ENCODE measurements around the gene POLRMT. TPM values are rescaled to one million over a fixed set of nuclear protein-coding genes. Genes with fewer than 3 reads are reported as not detected.

The POLRMT gene
- total RNA-seq, 4 donors from 2014 or later: 22.1 to 39.5 (median 28.1) TPM

GRCh38 chr19:581399-582111 is 51.8 kb downstream of the POLRMT start:
- no peak overlapping the region for H3K27ac ChIP-seq
- no peak for ATAC-seq
- peaks cover 0 to 68% of the 10 kb centered on the region in 2 donors for H3K36me3 ChIP-seq

GRCh38 chr19:580274-580835 is 53.0 kb downstream of the POLRMT start:
- Histone ChIP-seq H3K4me3 (no peak overlapping the region), H3K9me3 (no peaks in the 10 kb centered on the region), H3K27ac (no peak overlapping the region), H3K36me3 (peaks cover 0 to 68% of the 10 kb centered on the region in 2 donors), H3K4me1 (peaks cover 0 to 38% (median 11%) of the 10 kb centered on the region in 3 donors), H3K27me3 (peaks cover 16% of the 10 kb centered on the region)
- no peak for TF ChIP-seq CTCF (IDR thresholded peaks at IDR 0.05)
- TF ChIP-seq POLR2A (IDR thresholded peaks at IDR 0.05): no peak
- TF ChIP-seq EP300 (IDR thresholded peaks at IDR 0.05): no peak
- no peak for TF ChIP-seq POLR2AphosphoS5 (IDR thresholded peaks at IDR 0.05)
- no CpG with 5 or more reads among the region's 22 CpGs for WGBS, 2 donors (ENCODE audit: low coverage in 1 of 2)
- no peak for ATAC-seq

More at GRCh38 chr19:581399-582111, 51.8 kb downstream of the POLRMT start:
- TF ChIP-seq CTCF (IDR thresholded peaks at IDR 0.05) (no peak), EP300 (IDR thresholded peaks at IDR 0.05) (no peak), POLR2A (IDR thresholded peaks at IDR 0.05) (no peak), POLR2AphosphoS5 (IDR thresholded peaks at IDR 0.05) (no peak)
- WGBS, 2 donors (ENCODE audit: low coverage in 1 of 2): no CpG with 5 or more reads among the region's 40 CpGs
- Histone ChIP-seq H3K4me3 (no peak overlapping the region), H3K9me3 (no peaks in the 10 kb centered on the region), H3K27me3 (peaks cover 28% of the 10 kb centered on the region), H3K4me1 (peaks cover 0 to 26% (median 0%) of the 10 kb centered on the region in 3 donors)

GRCh38 chr19:579842-580155 is 53.5 kb downstream of the POLRMT start:
- TF ChIP-seq EP300 (IDR thresholded peaks at IDR 0.05): no peak
- TF ChIP-seq POLR2AphosphoS5 (IDR thresholded peaks at IDR 0.05): no peak
- TF ChIP-seq CTCF (IDR thresholded peaks at IDR 0.05): no peak
- no peak for TF ChIP-seq POLR2A (IDR thresholded peaks at IDR 0.05)
- 60% methylated on average over 1 of the region's 11 CpGs; no CpG with 5 or more reads in 1 of the 2 donors for WGBS, 2 donors (ENCODE audit: low coverage in 1 of 2)
- H3K36me3 ChIP-seq: peaks cover 0 to 68% of the 10 kb centered on the region in 2 donors

GRCh38 chr19:579111-579841 is 54.1 kb downstream of the POLRMT start:
- H3K27ac ChIP-seq: no peak overlapping the region
- WGBS, 2 donors (ENCODE audit: low coverage in 1 of 2): 98% methylated on average over 10 of the region's 46 CpGs; no CpG with 5 or more reads in 1 of the 2 donors
- peaks cover 0 to 68% of the 10 kb centered on the region in 2 donors for H3K36me3 ChIP-seq
- H3K9me3 ChIP-seq: no peaks in the 10 kb centered on the region
- no peak for ATAC-seq
- H3K27me3 ChIP-seq: peaks cover 5% of the 10 kb centered on the region
- H3K4me1 ChIP-seq: peaks cover 0 to 47% (median 22%) of the 10 kb centered on the region in 3 donors
- H3K4me3 ChIP-seq: no peak overlapping the region
- TF ChIP-seq POLR2AphosphoS5 (IDR thresholded peaks at IDR 0.05) (no peak), POLR2A (IDR thresholded peaks at IDR 0.05) (no peak), EP300 (IDR thresholded peaks at IDR 0.05) (no peak), CTCF (IDR thresholded peaks at IDR 0.05) (no peak)

More at GRCh38 chr19:579842-580155, 53.5 kb downstream of the POLRMT start:
- ATAC-seq: no peak
- Histone ChIP-seq H3K4me1 (peaks cover 0 to 44% (median 16%) of the 10 kb centered on the region in 3 donors), H3K27me3 (peaks cover 10% of the 10 kb centered on the region), H3K4me3 (no peak overlapping the region), H3K27ac (no peak overlapping the region), H3K9me3 (no peaks in the 10 kb centered on the region)
